Kidney tubule cell (primary cell): ENCODE data around the gene LRRC8E.

Experiments used
- DNase-seq: peaks from one replicate; pipeline ENCODE4 v3.0.0-alpha.2; 2018; ENCODE audit warnings: low spot score

The LRRC8E gene

GRCh38 chr19:7932276-7932929, 44.1 kb downstream of the LRRC8E start:
- no peak for DNase-seq

DNA sequence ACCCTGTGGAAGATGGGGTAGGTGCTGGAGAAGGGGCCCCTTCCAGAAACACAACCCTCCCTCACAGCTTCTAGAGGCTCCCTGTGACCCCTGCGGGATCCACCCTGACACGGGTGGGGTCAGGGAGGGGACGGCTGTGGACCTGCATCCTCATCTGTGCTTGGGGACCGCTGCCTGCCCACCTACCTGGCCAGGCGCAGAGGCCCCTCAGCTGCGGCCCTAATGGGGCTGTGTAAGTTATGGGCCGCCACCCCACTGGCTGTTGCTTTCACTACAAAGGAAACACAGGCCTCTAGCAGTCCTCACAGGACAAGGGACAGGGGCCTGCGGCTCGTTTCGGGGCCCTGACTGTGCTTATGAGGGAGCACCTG, 44.6 kb downstream of the LRRC8E start:
- DNase-seq, result no peak

GRCh38 chr19:7933411-7933810, 45.1 kb downstream of the LRRC8E start:
- no peak for DNase-seq

DNA sequence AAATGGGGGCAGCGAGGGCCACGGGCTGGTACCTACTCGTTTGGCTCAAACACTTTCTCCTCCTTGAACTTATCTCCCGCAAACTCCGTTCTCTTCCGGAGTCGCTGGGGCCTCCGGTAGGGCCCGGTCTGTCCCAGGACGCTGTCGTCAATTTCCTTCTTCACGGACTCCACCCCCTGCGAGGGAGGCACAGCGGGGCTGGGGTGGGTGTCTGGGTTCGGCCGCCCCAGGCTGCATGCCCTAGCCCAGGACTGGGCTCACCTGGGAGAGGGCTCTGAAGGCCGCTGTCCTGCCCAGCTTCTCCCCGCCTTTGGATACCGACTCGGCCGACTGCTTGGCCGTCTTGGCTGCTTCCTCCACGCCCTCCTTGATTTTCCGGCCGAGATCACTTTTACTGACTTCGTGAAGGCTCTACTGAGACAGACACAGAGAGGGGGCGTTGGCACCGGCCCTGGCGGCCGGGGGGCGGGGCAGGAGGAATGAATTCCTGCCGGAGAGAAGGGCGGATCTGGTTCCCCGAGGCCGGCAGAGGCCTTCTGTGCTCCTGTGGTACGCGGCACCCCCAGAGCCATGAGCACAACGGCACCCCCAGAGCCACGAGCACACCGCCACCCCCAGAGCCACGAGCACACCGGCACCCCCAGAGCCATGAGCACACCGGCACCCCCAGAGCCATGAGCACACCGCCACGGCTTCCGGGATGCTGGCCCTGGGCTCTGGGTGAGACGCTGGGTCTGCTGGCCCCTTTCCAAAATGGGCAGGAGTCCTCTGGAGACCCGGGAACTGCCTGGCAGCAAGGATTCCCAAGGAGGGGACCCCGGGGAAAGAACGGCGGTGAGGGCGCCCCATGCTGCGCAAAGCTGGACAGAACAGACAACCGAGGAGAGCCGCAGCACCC, 45.8 kb downstream of the LRRC8E start:
- DNase-seq, result no peak

DNA sequence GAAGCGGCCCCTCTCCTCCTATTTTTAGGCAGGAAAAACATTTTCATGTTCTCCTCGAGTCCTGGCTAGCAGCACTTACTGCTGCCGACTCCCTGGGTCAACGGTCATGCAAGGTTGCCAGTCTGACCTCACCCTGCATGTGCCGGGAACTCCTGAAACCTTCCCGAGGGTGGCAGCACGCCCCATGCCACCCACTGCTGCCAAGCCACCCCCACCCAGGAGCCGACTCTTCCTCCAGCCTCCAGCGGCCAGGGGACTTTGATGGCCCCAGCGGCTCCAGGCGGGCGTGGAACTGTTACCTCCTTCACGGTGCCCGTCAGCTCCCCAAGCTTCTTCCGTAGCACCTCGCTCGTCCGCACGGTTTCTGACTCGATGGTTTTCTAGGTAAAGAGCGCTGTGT, 46.5 kb downstream of the LRRC8E start:
- DNase-seq, result no peak

GRCh38 chr19:7940841-7941240, 52.5 kb downstream of the LRRC8E start:
- DNase-seq, result no peak

- DNase-seq, result no peak
Observed at GRCh38 chr19:7941895-7942596, 53.7 kb downstream of the LRRC8E start.

- peak; percentile 17 for DNase-seq
Observed at GRCh38 chr19:7942981-7943443, 54.7 kb downstream of the LRRC8E start.

GRCh38 chr19:7943444-7944176, 55.3 kb downstream of the LRRC8E start, which contains the start of gene TIMM44:
TIMM44 (minus strand) TSS chr19:7943666; CDS start chr19:7943651, 15 bp downstream.
- DNase-seq, result peak; percentile 100

DNA sequence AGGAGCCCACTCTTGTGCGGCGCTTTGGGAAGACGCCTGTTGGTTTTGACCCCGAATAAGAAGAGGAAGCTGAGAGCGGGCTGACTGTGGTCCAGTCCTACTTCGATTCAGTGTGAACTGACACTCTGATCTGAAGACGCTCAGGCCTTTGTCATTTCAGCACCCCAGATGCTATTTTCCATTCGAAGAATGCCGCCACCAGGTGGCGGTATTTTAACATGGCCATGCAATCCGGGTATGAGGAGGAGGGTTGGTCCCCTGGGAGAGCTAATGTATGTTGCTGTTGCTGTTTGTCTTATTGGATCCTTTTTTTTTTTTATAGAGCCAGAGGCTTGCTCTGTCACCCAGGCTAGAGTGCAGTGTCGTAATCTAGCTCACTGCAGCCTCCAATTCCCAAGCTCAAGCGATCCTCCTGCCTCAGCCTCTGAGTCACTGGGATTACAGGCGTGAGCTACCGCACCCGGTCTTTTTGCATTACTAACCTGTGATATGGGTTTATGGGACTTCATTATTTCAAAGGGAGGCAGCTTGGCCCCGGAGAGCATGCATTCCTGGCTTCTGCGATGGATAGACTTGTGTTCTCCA, 56.0 kb downstream of the LRRC8E start:
- DNase-seq, result peak; percentile 86

DNA sequence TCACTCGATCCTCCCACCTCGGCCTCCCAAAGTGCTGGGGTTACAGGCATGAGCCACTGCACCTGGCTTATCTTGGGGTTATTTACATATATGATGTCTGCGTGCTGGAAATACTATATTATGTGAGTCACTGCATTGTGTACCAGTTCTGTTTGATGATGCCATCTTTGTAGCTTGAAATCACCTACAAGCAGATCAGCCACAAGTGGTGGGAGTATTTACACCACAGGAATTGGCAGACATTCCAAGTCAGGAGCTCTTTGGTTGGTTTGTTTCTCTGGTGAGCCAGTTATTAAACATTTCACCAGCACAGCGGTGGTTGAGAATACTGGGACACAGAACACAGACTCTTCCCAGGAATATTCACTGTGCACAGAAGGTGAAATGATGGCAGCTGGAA, 59.6 kb downstream of the LRRC8E start:
- DNase-seq, result peak; percentile 22
